ENCODE results near the gene HMGXB3. TPM values are rescaled to one million over a fixed set of nuclear protein-coding genes. Genes with fewer than 3 reads are reported as not detected.
A peak's percentile ranks its signal among the peaks of the same experiment; 100 is the strongest.

The HMGXB3 gene
- total RNA-seq, 2 experiments from 2014 or later, result 44.1 to 49.4 TPM

DNA sequence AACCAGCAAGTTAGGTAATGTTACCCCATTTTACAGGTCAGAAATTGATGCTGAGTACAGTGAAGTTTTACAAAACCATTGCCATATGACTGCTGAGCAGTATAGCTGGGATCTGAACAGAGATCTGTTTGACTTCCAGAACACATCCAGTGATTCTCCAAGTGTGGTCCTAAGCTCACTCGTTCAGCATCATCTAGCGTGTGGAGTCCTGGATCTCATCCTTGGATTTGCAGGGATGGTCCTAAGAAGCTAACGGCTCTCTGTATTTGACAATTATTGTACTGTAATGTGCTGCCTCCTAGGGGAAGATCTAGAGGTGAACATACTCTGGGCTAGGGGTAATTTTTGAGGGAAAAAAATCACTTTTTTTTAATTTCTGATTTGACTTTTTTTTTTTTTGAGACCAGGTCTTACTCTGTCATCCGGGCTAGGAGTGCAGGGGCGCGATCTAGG lies 38.6 kb upstream of the HMGXB3 start:
- CTCF ChIA-PET, result interaction anchor here (0.7 to 5.7 kb wide), 22 partner anchors 10 to 344 kb away, joined by 3 to 98 read pairs (median 4); partner anchors contain the start of genes HMGXB3 and TIGD6
- Mint-ChIP-seq H3K36me3 (peaks cover 2% of the 10 kb centered on the region), H3K27ac (no peak overlapping the region), H3K27me3 (no peaks in the 10 kb centered on the region), H3K4me3 (peak overlapping the region; percentile 85), H3K9me3 (ENCODE audit: low read depth) (no peaks in the 10 kb centered on the region), H3K4me1 (peaks cover 31% of the 10 kb centered on the region)
- ATAC-seq, result no peak
- DNase-seq, result no peak

DNA sequence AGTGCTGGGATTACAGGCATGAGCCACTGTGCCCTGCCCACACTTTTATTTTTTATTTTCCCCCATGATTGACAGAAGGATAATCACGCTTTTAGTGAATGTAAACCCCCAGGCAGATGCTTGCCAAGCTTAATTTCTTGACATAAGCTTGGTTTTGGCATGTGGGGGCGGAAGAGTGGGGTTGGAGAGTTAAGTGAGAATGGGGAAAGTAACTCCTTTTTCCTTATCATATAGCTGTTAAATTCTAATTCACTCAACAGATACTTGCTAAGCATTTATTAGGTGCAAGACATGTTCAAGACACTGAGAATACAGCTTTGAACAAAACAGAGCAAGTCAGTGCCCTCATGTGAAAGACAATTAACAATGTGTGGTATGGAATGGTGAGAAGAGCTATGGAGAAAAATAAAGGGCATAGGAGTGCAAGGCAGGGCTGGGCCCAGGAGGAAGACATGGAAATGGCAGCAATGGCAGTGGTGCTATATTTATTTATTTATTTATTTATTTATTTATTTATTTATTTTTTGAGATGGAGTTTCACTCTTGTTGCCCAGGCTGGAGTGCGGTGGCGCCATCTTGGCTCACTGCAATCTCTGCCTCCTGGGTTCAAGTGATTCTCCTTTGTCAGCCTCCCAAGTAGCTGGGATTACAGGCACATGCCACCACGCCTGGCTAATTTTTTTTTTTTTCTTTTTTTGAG lies 37.8 kb upstream of the HMGXB3 start:
- Mint-ChIP-seq H3K9me3 (ENCODE audit: low read depth) (no peaks in the 10 kb centered on the region), H3K27me3 (no peaks in the 10 kb centered on the region), H3K4me1 (peaks cover 31% of the 10 kb centered on the region), H3K4me3 (no peak overlapping the region), H3K27ac (no peak overlapping the region), H3K36me3 (peaks cover 2% of the 10 kb centered on the region)
- DNase-seq (no peak), ATAC-seq (no peak)
- CTCF ChIA-PET, result interaction anchor here (0.7 to 5.7 kb wide), 17 partner anchors 9 to 344 kb away, joined by 3 to 98 read pairs (median 4); no protein-coding TSS in a partner anchor

DNA sequence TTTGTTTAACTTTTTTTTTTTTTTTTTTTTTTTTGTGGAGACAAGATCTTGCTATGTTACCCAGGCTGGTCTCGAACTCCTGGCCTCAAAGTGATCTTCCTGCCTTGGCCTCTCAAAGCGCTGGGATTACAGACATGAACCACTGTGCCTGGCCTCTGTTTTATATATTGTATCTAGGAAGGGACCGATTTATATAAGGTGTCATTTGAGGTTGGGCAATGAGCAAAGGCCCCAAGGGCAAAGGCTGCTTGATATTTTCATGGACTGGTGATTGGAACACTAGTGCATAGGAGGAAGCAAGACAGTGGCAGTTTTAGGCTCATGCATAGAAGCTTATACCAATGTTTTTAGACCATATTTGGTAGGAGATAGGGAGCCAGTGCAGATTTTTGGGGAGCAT lies 36.8 kb upstream of the HMGXB3 start:
- H3K4me1 Mint-ChIP-seq, result peaks cover 31% of the 10 kb centered on the region
- DNase-seq (no peak), ATAC-seq (no peak)
- peaks cover 2% of the 10 kb centered on the region for H3K36me3 Mint-ChIP-seq
- CTCF ChIA-PET, result interaction anchor here (1.0 to 5.7 kb wide), 4 partner anchors 14 to 136 kb away, joined by 4 to 98 read pairs (median 8); no protein-coding TSS in a partner anchor
- no peak overlapping the region for H3K4me3 Mint-ChIP-seq
- H3K27me3 Mint-ChIP-seq, result no peaks in the 10 kb centered on the region
- no peaks in the 10 kb centered on the region for H3K9me3 Mint-ChIP-seq (ENCODE audit: low read depth)
- no peak overlapping the region for H3K27ac Mint-ChIP-seq

DNA sequence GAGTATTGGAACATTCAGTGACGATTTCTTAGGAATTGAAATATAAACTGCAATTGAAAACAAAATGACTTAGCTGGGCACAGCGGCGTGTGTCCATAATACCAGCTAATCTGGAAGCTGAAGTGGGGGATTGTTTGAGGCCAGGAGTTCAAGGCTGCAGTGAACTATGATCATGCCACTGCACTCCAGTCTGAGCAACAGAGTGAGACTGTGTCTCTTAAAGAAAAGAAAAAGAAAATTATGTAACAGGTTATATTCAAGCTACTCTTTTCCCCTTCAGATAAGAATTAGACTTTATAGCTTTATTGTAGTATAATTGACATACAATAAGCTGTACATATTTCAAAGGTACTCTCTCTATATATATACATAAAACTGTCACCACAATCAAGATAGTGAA lies 33.6 kb upstream of the HMGXB3 start:
- Mint-ChIP-seq H3K4me3 (no peak overlapping the region), H3K27ac (no peak overlapping the region), H3K4me1 (peaks cover 8% of the 10 kb centered on the region), H3K9me3 (ENCODE audit: low read depth) (no peaks in the 10 kb centered on the region), H3K36me3 (peaks cover 3% of the 10 kb centered on the region), H3K27me3 (no peaks in the 10 kb centered on the region)
- DNase-seq, result no peak
- ATAC-seq, result no peak
- CTCF ChIA-PET, result interaction anchor here (1.0 to 1.3 kb wide), 4 partner anchors 114 to 330 kb away, joined by 4 to 6 read pairs (median 4); no protein-coding TSS in a partner anchor

DNA sequence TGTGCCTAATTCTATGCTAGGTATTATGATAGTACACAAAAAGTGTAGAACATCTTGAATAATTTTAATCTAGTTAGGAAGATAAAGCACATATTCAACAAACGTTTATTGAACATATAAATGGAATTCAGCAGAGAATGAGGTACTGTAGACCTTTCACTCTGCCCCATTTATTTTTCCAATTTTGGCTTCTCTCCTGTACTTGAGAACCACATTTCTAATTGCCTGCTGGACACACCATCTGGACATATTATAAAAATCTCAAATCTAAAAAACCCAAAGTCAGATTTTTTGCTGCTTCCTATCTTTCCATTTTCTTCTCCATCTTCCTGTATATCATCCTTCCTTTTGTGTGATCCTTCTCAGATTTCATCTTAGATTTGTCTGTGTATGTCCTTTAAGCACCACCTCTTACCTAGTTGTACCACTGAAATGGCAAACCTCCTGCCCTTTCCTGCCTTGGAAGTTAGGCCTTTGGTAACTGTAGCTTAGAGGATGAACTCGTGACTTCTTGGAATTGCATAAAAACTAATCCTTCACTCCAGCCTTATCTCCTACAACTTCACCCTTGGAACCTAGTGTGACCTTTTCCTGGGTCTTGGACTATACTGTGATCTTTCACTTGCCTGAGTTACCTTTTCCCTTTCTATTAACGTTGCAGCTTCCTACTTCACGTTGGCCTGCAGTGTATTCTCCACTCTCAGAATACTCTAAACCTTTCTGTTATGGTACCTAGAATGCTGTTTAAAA lies 31.2 kb upstream of the HMGXB3 start:
- H3K27ac Mint-ChIP-seq, result no peak overlapping the region
- H3K4me1 Mint-ChIP-seq, result peaks cover 4% of the 10 kb centered on the region
- no peaks in the 10 kb centered on the region for H3K9me3 Mint-ChIP-seq (ENCODE audit: low read depth)
- ATAC-seq (no peak), DNase-seq (no peak)
- H3K4me3 Mint-ChIP-seq, result no peak overlapping the region
- CTCF ChIA-PET, result interaction anchor here (0.6 to 1.3 kb wide), 4 partner anchors 12 to 136 kb away, joined by 3 to 8 read pairs (median 4); no protein-coding TSS in a partner anchor
- no peaks in the 10 kb centered on the region for H3K27me3 Mint-ChIP-seq
- peaks cover 2% of the 10 kb centered on the region for H3K36me3 Mint-ChIP-seq

DNA sequence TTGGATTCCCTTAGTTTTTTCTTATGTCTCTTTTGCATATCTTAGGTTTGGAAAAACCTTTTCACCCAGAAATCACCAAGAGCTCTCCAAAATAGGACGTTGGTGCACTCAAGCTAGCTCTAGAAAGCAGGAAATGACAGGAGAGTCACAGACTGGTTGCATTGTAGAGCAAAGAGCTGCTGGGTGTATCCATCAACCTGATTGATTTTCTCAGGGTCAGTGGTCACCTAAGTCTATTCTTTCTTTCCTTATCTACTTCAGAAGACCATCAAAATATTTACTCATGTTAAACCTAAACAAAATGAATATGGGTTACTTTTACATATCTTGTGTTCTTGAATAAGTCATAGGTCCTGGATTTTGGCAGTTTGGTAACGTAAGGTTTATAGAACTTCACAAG lies 25.1 kb upstream of the HMGXB3 start:
- H3K36me3 Mint-ChIP-seq, result peaks cover 12% of the 10 kb centered on the region
- ATAC-seq, result no peak
- peaks cover 2% of the 10 kb centered on the region for H3K4me1 Mint-ChIP-seq
- H3K27me3 Mint-ChIP-seq, result no peaks in the 10 kb centered on the region
- DNase-seq, result no peak
- CTCF ChIA-PET, result interaction anchor here (1.4 to 1.9 kb wide), 4 partner anchors 13 to 17 kb away, joined by 3 to 5 read pairs (median 4); no protein-coding TSS in a partner anchor
- no peaks in the 10 kb centered on the region for H3K9me3 Mint-ChIP-seq (ENCODE audit: low read depth)
- no peak overlapping the region for H3K27ac Mint-ChIP-seq
- H3K4me3 Mint-ChIP-seq, result no peak overlapping the region

DNA sequence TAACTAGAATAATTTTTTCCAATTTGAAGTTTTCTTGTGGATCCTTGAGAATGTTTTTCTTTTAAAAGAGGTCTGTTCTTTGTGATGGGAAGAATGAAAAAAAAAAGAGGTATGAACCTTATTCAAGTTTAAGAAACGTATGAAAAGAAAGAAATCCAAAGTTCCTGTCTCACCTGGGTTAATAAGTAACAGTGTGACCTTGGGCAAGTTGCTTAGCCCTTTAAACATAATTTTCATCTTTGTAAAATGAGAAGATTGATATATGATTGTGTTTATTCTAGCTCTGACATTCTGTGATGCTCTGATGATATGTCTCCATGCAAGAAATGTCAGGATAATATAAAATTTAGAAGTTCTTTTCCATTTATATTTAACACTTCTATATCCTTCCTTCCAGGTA lies 20.6 kb upstream of the HMGXB3 start:
- Mint-ChIP-seq H3K9me3 (ENCODE audit: low read depth) (no peaks in the 10 kb centered on the region), H3K4me3 (no peak overlapping the region), H3K27me3 (no peaks in the 10 kb centered on the region), H3K4me1 (no peaks in the 10 kb centered on the region), H3K27ac (no peak overlapping the region), H3K36me3 (peaks cover 13% of the 10 kb centered on the region)
- DNase-seq (no peak), ATAC-seq (no peak)
- CTCF ChIA-PET, result no interaction called here

DNA sequence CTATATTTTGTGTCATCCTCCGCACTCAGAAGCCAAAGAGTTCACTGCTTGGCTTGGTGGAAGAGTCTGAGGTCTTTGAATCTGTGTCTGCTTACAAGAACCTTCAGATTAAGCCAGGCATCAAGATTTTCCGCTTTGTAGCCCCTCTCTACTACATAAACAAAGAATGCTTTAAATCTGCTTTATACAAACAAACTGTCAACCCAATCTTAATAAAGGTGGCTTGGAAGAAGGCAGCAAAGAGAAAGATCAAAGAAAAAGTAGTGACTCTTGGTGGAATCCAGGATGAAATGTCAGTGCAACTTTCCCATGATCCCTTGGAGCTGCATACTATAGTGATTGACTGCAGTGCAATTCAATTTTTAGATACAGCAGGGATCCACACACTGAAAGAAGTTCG lies 19.3 kb upstream of the HMGXB3 start:
- peaks cover 13% of the 10 kb centered on the region for H3K36me3 Mint-ChIP-seq
- H3K4me3 Mint-ChIP-seq, result no peak overlapping the region
- H3K27ac Mint-ChIP-seq, result no peak overlapping the region
- no peaks in the 10 kb centered on the region for H3K27me3 Mint-ChIP-seq
- H3K4me1 Mint-ChIP-seq, result no peaks in the 10 kb centered on the region
- ATAC-seq, result no peak
- H3K9me3 Mint-ChIP-seq (ENCODE audit: low read depth), result no peaks in the 10 kb centered on the region
- no peak for DNase-seq
- CTCF ChIA-PET, result interaction anchor here (1.4 to 2.0 kb wide), 2 partner anchors 9 to 51 kb away, joined by 4 to 15 read pairs; no protein-coding TSS in a partner anchor

DNA sequence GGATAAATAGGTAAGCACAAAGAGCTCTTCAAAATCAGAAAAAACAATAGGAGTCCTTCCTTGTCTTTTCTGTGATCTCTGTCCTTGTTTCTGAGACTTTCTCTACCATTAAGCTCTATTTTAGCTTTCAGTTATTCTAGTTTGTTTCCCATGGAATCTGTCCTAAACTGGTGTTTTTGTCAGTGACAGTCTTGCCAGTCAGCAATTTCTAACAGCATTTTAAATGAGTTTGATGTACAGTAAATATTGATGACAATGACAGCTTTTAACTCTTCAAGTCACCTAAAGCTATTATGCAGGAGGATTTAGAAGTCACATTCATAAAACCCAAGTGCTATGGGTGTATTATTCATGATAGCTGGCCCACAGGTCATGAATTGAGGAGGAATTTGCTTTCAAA lies 18.0 kb upstream of the HMGXB3 start:
- Mint-ChIP-seq H3K27ac (no peak overlapping the region), H3K4me3 (no peak overlapping the region), H3K9me3 (ENCODE audit: low read depth) (no peaks in the 10 kb centered on the region), H3K4me1 (no peaks in the 10 kb centered on the region), H3K27me3 (no peaks in the 10 kb centered on the region), H3K36me3 (peaks cover 11% of the 10 kb centered on the region)
- ATAC-seq (no peak), DNase-seq (no peak)
- CTCF ChIA-PET, result interaction anchor here (0.7 to 2.0 kb wide), 6 partner anchors 8 to 151 kb away, joined by 3 to 15 read pairs (median 4); no protein-coding TSS in a partner anchor

DNA sequence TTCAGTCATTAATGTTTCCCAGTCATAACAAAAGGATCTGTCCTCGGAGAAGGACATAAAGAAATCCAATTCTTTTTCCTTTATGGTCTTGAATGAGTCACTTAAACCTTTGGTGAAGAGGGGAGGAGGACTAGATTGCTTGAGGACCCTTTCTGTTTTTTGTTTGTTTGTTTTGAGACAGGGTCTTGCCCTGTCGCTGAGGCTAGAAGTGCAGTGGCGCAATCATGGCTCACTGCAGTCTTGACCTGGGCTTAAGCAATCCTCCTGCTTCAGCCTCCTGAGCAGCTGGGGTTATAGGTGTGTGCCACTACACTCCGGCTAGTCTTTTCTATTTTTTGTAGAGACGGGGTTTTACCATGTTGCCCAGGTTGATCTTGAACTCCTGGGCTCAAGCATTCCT lies 12.4 kb upstream of the HMGXB3 start:
- Mint-ChIP-seq H3K9me3 (ENCODE audit: low read depth) (no peaks in the 10 kb centered on the region), H3K27me3 (no peaks in the 10 kb centered on the region), H3K36me3 (no peaks in the 10 kb centered on the region), H3K4me1 (no peaks in the 10 kb centered on the region), H3K27ac (no peak overlapping the region), H3K4me3 (no peak overlapping the region)
- DNase-seq (no peak), ATAC-seq (no peak)
- CTCF ChIA-PET, result no interaction called here

DNA sequence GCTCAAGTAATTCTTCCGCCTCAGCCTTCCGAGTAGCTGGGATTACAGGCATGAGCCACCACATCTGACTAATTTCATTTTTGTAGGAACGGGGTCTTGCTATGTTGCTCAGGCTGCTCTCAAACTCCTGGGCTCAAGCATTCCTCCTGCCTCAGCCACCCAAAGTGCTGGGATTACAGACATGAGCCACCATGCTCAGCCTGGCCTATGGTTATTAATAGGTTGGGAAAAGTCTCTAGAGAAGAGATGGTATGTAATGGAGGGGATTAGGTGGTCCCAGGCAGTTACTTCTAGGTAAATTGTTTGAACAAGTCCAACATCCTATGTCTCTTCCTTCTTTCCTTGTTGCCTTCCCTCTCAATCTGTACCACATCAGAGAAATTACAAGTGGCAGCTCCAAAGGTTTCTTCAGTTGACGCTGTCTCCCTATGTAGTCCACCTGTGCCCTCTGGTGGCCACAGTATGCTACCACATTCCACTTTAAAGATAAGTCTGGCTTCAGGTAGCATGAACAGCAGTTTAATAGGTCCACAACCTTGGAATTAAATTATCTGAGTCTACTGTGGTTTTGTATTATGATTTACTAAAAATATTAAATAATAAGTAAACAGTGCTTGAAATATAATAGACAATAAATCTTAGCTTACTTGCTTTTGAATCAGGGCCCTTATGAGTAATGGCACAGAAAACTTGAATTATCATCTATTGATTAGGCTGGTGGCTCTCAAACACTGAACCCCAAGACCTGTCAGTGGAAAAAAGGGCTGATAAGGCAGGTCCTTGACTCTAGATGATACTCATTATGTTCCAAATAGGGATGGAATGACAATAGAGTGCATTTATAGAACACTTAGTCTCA lies 9.8 kb upstream of the HMGXB3 start:
- H3K9me3 Mint-ChIP-seq (ENCODE audit: low read depth), result no peaks in the 10 kb centered on the region
- ATAC-seq (peak; percentile 86), DNase-seq (peak; percentile 80)
- no peak overlapping the region for H3K27ac Mint-ChIP-seq
- no peaks in the 10 kb centered on the region for H3K27me3 Mint-ChIP-seq
- H3K4me1 Mint-ChIP-seq, result peaks cover 3% of the 10 kb centered on the region
- no peaks in the 10 kb centered on the region for H3K36me3 Mint-ChIP-seq
- CTCF ChIA-PET, result interaction anchor here (0.6 to 5.2 kb wide), 32 partner anchors 9 to 359 kb away, joined by 3 to 123 read pairs (median 4); partner anchors contain the start of genes HMGXB3 and TIGD6
- no peak overlapping the region for H3K4me3 Mint-ChIP-seq

DNA sequence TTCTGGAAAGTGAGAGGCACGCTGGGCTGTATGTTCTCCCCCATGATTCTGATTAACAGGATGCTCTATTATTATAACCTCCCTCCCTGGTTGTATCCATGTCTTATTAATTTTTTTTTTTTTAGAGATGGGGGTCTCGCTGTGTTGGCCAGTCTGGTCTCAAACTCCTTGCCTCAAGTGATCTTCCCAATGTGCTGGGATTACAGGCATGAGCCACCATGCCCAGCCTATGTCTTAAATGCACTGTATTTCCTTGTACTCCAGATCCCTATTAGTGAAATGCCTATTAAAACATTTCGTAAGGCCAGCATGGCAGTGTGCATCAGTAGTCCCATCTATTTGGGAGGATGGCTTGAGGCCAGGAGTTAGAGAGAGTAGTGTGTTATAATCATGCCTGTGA lies 7.1 kb upstream of the HMGXB3 start:
- Mint-ChIP-seq H3K36me3 (no peaks in the 10 kb centered on the region), H3K9me3 (ENCODE audit: low read depth) (no peaks in the 10 kb centered on the region), H3K4me1 (peaks cover 3% of the 10 kb centered on the region), H3K27ac (no peak overlapping the region), H3K4me3 (no peak overlapping the region), H3K27me3 (no peaks in the 10 kb centered on the region)
- ATAC-seq (no peak), DNase-seq (no peak)
- CTCF ChIA-PET, result interaction anchor here (0.9 to 5.2 kb wide), 9 partner anchors 7 to 326 kb away, joined by 3 to 123 read pairs (median 5); partner anchors contain the start of genes HMGXB3, SLC26A2 and TIGD6
